Peyer's patch (tissue), 4 donors: Measurements from ENCODE around the gene PTPRR. TPM values are rescaled to one million over a fixed set of nuclear protein-coding genes. Genes with fewer than 3 reads are reported as not detected.

Experiments
- DNase-seq, 3 donors: peaks; one replicate each; pipeline ENCODE4 v3.0.0-alpha.2; 2017 to 2019
- H3K27ac ChIP-seq, 4 donors: fragments of 200-600 bp; sonication (generic); one replicate each; pipeline ENCODE4 v1.5.1; 2016 to 2019
- H3K27me3 ChIP-seq, 2 donors: fragments of 200-600 bp; sonication (generic); one replicate each; pipeline ENCODE4 v1.5.1; 2019
- H3K36me3 ChIP-seq, 3 donors: fragments of 200-600 bp; sonication (generic); one replicate each; pipeline ENCODE4 v1.5.1; 2016 to 2019
- H3K4me1 ChIP-seq, 4 donors: fragments of 200-600 bp; sonication (generic); one replicate each; pipeline ENCODE4 v1.5.1; 2016 to 2019
- H3K4me3 ChIP-seq, 4 donors: fragments of 200-600 bp; sonication (generic); 1 replicate in 3 of 4; 2 replicates in 1 of 4; pipeline ENCODE4 v1.5.1; 2016 to 2019; ENCODE audit warnings: mild to moderate bottlenecking in 1 of 4
- H3K9me3 ChIP-seq, 4 donors: fragments of 200-600 bp; sonication (generic); one replicate each; pipeline ENCODE4 v1.5.1; 2016 to 2019; ENCODE audit warnings: mild to moderate bottlenecking in 1 of 4
- CTCF ChIP-seq, 6 experiments: fragments of 450-650 bp in 4 of 6; fragments of 200-600 bp in 2 of 6; sonication (generic) in 1 of 6; IDR thresholded peaks; one replicate each; pipeline ENCODE4 v1.5.1; 2017 to 2019; ENCODE audit warnings: antibody characterized with exemption in 6 of 6, mild to moderate bottlenecking in 3 of 6, moderate library complexity in 1 of 6
- POLR2A ChIP-seq, 2 donors: fragments of 450-650 bp; IDR thresholded peaks; one replicate each; pipeline ENCODE4 v1.5.1; 2017; ENCODE audit warnings: antibody characterized with exemption in 2 of 2, mild to moderate bottlenecking in 2 of 2, moderate library complexity in 2 of 2
- total RNA-seq, 4 donors: library from RNA; depleted of rRNA; stranded (reverse); fragments of >200 nt; gene quantifications; one replicate each; pipeline ENCODE4 v1.1.0, GENCODE V29; 2016

PTPRR gene
- total RNA-seq, 4 donors from 2014 or later, result 17.5 to 30.3 (median 20.2) TPM; not detected in 1

DNA sequence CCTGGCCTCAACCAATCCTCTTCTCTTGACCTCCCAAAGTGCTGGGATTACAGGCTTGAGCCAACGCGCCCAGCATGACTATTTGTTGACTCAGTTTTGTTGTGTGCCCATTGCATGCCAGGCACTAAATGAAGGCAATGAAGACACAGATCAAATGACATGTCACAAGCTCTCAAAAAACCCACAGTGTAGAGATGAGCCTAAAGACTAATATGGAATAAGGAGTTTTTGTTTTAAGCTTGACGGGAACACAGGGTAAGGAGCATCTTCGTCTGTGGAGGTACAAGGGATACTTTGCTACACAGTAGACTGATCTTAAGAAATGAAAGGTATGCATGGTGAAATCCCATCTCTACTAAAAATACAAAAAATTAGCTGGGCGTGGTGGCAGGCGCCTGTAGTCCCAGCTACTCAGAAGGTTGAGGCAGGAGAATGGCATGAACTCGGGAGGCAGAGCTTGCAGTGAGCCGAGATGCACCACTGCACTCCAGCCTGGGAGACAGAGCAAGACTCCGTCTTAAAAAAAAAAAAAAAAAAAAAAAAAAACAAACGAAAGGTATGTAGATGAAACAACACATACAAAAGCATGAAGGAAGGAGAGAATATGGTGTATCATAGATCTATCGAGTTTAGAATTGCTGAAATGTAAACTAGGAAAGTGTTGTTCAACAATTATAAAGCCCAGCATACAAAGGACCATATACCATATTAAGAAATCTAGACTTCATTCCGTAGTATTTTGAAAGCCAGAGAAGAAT, 161.2 kb downstream of the PTPRR start:
- TF ChIP-seq CTCF (IDR thresholded peaks at IDR 0.05), result no peak
- TF ChIP-seq POLR2A (IDR thresholded peaks at IDR 0.05), result no peak
- Histone ChIP-seq H3K27me3 (no peaks in the 10 kb centered on the region), H3K27ac (no peak overlapping the region), H3K36me3 (no peaks in the 10 kb centered on the region), H3K4me1 (no peaks in the 10 kb centered on the region), H3K4me3 (no peak overlapping the region), H3K9me3 (no peaks in the 10 kb centered on the region)
- no peak for DNase-seq

DNA sequence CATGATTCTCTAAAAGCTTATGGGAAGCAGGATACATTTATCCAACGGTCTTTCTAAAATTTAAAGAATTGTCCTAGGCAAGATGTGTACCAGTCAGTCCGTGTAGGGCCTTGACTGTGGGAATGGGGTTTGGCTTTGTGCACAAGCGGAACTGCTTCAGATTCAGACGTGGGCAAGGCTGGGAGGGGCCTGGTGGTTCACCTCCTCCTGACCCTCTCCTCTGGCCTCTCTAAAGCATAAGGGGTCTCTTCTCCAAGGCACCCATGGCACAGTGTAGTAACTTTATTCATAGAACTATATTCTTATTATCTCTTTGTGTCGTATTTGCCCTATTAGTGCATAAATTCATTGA, 162.1 kb downstream of the PTPRR start:
- TF ChIP-seq CTCF (IDR thresholded peaks at IDR 0.05), result no peak
- TF ChIP-seq POLR2A (IDR thresholded peaks at IDR 0.05), result no peak
- no peak for DNase-seq
- H3K4me3 ChIP-seq, result no peak overlapping the region

GRCh38 chr12:70757830-70758493, 162.6 kb downstream of the PTPRR start:
- TF ChIP-seq CTCF (IDR thresholded peaks at IDR 0.05) (no peak), POLR2A (IDR thresholded peaks at IDR 0.05) (no peak)
- Histone ChIP-seq H3K27me3 (no peaks in the 10 kb centered on the region), H3K4me1 (no peaks in the 10 kb centered on the region), H3K36me3 (no peaks in the 10 kb centered on the region), H3K9me3 (no peaks in the 10 kb centered on the region), H3K27ac (no peak overlapping the region), H3K4me3 (no peak overlapping the region)
- DNase-seq, result no peak

More for the DNA sequence above, 162.1 kb downstream of the PTPRR start:
- Histone ChIP-seq H3K36me3 (no peaks in the 10 kb centered on the region), H3K27me3 (no peaks in the 10 kb centered on the region), H3K27ac (no peak overlapping the region), H3K4me1 (no peaks in the 10 kb centered on the region), H3K9me3 (no peaks in the 10 kb centered on the region)

DNA sequence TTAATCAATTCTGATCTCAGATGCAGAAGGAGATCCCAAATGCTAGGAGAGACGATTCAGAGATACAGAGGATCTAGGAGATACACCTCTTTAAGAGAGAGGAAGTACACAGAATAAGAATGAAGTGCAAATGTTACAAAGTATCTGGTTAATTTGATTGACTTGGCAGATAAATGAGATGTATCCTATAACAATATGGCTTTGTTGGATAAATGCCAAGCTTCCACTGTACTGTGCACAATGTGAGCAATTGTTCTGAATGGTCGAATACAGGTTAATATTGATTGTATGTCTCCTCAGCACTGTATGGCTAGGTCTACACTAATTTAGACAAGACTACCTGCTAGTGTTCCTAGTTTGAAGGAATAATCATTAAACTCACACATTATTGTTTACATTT, 163.7 kb downstream of the PTPRR start:
- Histone ChIP-seq H3K36me3 (no peaks in the 10 kb centered on the region), H3K27me3 (no peaks in the 10 kb centered on the region), H3K9me3 (no peaks in the 10 kb centered on the region), H3K4me1 (no peaks in the 10 kb centered on the region), H3K4me3 (no peak overlapping the region), H3K27ac (no peak overlapping the region)
- TF ChIP-seq CTCF (IDR thresholded peaks at IDR 0.05) (no peak), POLR2A (IDR thresholded peaks at IDR 0.05) (no peak)
- DNase-seq, result no peak

GRCh38 chr12:70756118-70756517, 164.4 kb downstream of the PTPRR start:
- DNase-seq, result no peak
- H3K27me3 ChIP-seq, result no peaks in the 10 kb centered on the region
- H3K4me1 ChIP-seq, result no peaks in the 10 kb centered on the region
- TF ChIP-seq CTCF (IDR thresholded peaks at IDR 0.05) (no peak), POLR2A (IDR thresholded peaks at IDR 0.05) (no peak)
- H3K9me3 ChIP-seq, result no peaks in the 10 kb centered on the region
- no peak overlapping the region for H3K4me3 ChIP-seq
- no peaks in the 10 kb centered on the region for H3K36me3 ChIP-seq
- peak overlapping the region in 1 of 4 donors; percentile 0 for H3K27ac ChIP-seq
